ENCODE measurements around the gene PHLPP1.
"Not testable (repeated sequence)": the region's sequence is repeated elsewhere in the genome, so short reads cannot be mapped to it uniquely, and the experiment has no call there.

PHLPP1 gene

DNA sequence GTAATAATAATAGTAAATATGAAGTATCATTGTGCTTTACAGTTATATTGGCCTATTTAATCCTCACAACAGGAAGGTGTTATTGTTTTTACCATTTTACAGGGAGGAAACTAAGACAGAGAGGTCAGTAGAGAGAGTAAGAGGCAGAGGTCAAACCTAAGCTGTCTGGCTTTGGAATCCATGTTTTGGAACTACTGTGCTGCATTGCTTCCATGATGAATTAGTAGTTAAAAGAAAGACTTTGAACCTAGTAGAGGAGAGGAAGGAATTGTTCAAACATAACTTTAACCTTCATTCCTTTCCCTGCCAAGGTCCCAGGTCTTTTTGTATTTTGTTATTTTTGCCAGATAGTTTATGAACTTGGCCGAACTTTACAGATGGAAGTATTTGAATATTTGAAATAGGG is 80.9 kb downstream of the PHLPP1 start:
- in situ Hi-C loops (cut with MboI; ENCODE audit: low pct_unique_long_range_greater_than_20kb, low sequenced_read_pairs, unreplicated experiment): no loop called here
- TF ChIP-seq CTCF (IDR thresholded peaks at IDR 0.05; ENCODE audit: extremely low read depth, insufficient read depth, missing control alignments): no peak
- no peak for DNase-seq (ENCODE audit: low spot score)

DNA sequence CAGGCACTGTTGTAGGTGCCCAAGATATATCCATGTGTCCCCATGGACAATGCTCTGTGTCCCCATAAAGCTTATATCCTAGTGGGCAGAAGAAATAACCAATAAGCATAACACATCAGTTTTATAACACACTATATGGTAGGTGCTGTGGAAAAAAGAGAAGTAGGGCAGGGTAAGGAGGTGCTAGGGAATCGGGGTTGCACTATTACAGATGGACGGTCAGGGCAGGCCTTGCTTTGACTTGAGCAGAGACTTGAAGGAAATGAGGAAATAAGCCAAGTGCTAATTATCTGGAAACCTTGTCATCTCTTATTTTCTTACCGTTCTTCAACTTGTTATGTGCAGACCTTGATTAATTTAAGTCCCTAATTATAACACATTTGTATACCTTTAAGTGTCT is 82.0 kb downstream of the PHLPP1 start:
- TF ChIP-seq CTCF (IDR thresholded peaks at IDR 0.05; ENCODE audit: extremely low read depth, insufficient read depth, missing control alignments): no peak
- no peak for DNase-seq (ENCODE audit: low spot score)
- in situ Hi-C loops (cut with MboI; ENCODE audit: low pct_unique_long_range_greater_than_20kb, low sequenced_read_pairs, unreplicated experiment): no loop called here

DNA sequence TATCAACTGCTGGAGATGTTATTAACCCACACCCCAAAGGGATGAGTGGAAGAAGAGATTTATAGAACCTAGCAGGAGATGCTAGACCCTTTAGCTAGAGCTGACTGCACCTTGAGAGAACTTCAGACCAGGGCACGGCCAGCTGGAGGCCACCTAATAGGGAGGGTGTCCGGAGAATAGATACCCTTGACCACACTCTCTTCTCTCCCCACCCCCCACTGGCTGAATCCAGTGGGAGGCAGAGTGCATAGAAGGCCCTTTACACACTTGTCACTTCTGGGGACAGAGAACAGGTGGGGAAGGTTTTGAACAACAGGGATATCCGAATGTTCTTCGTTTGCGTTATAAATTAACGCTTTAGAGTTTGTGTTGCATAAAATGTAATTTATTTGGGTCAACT is 84.6 kb downstream of the PHLPP1 start:
- DNase-seq (ENCODE audit: low spot score): no peak
- TF ChIP-seq CTCF (IDR thresholded peaks at IDR 0.05; ENCODE audit: extremely low read depth, insufficient read depth, missing control alignments): no peak
- in situ Hi-C loops (cut with MboI; ENCODE audit: low pct_unique_long_range_greater_than_20kb, low sequenced_read_pairs, unreplicated experiment): no loop called here

DNA sequence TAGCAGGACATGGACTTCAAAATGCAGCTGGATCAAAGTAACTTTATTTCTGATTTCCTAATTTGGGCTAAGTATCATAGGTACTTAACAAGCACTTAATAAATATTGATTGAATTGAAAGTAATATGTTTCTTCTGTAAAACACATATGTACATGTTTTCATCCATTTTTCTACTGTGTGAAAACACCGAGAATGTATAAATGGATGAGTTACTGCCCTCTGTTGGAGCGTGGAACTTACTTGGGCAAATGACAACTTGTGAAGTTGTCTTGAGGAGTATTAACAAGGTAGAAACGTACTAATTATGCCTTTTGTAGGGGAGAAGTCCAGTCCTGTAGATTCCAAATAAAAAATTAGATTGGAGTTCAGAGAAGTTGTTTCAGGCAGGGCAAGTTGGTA is 87.2 kb downstream of the PHLPP1 start:
- DNase-seq (ENCODE audit: low spot score): no peak
- no peak for TF ChIP-seq CTCF (IDR thresholded peaks at IDR 0.05; ENCODE audit: extremely low read depth, insufficient read depth, missing control alignments)
- in situ Hi-C loops (cut with MboI; ENCODE audit: low pct_unique_long_range_greater_than_20kb, low sequenced_read_pairs, unreplicated experiment): no loop called here

DNA sequence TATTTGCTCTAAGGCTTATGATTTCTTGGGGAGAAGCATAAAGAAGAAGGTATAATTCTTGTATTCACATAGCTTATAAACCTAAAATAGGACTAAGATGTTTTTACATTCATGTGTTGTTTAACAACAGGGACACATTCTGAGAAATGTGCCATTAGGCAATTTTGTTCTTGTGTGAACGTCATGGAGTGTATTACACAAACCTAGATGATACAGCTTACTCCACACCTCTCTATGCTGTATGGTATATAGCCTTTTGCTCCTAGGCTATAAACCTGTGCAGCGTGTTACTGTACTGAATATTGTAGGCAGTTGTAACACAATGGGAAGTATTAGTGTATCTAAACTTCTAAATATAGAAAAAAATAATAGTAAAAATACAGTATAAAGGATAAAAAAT is 92.1 kb downstream of the PHLPP1 start:
- no peak for DNase-seq (ENCODE audit: low spot score)
- in situ Hi-C loops (cut with MboI; ENCODE audit: low pct_unique_long_range_greater_than_20kb, low sequenced_read_pairs, unreplicated experiment): no loop called here
- TF ChIP-seq CTCF (IDR thresholded peaks at IDR 0.05; ENCODE audit: extremely low read depth, insufficient read depth, missing control alignments): no peak

GRCh38 chr18:62808123-62808522 is 92.8 kb downstream of the PHLPP1 start:
- DNase-seq (ENCODE audit: low spot score): no peak
- no peak for TF ChIP-seq CTCF (IDR thresholded peaks at IDR 0.05; ENCODE audit: extremely low read depth, insufficient read depth, missing control alignments)
- in situ Hi-C loops (cut with MboI; ENCODE audit: low pct_unique_long_range_greater_than_20kb, low sequenced_read_pairs, unreplicated experiment): no loop called here

DNA sequence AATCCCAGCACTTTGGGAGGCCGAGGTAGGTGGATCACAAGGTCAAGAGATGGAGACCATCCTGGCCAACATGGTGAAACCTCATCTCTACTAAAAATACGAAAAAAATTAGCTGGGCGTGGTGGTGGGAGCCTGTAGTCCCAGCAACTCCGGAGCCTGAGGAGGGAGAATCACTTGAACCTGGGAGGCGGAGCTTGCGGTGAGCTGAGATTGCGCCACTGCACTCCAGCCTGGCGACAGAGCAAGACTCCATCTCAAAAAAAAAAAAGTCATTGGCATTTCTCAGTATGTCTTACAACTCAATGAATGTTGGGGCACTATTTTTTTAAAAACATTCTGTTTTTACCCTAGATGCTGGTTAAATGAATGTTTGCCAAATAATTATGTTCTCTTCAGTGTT is 94.1 kb downstream of the PHLPP1 start:
- in situ Hi-C loops (cut with MboI; ENCODE audit: low pct_unique_long_range_greater_than_20kb, low sequenced_read_pairs, unreplicated experiment); DNase-seq (ENCODE audit: low spot score): not testable (repeated sequence)
